ENCODE data around the gene DMTF1. TPM values are rescaled to one million over a fixed set of nuclear protein-coding genes. Genes with fewer than 3 reads are reported as not detected.
"Not testable (repeated sequence)": the region's sequence is repeated elsewhere in the genome, so short reads cannot be mapped to it uniquely, and the experiment has no call there.

The DMTF1 gene
- total RNA-seq, 1 donor from 2014 or later = 116 TPM

DNA sequence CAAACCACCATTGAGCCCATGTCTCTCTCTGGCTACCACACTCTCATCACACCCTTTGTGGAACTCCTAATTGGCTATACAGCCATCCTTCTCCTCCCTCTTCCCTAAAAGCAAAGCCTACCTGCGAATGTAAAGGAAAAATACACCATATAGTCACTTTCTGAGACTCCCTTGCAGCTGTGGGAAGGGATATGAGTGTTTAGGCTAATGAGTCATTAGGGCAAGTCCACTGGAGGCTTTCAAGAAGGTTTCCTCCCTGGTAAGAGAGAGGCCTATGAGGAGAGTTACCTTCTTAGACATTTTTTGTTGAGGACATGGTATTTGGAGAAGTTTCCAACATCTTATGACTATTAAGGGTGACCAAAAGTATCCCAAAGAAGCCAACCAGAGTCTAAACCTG is 71.4 kb downstream of the DMTF1 start:
- Mint-ChIP-seq H3K9me3 (no peaks in the 10 kb centered on the region), H3K36me3 (ENCODE audit: low read depth) (peaks cover 7% of the 10 kb centered on the region), H3K4me3 (no peak overlapping the region), H3K27me3 (ENCODE audit: insufficient read depth) (peaks cover 13% of the 10 kb centered on the region), H3K4me1 (ENCODE audit: low read depth) (peaks cover 27% of the 10 kb centered on the region), H3K27ac (no peak overlapping the region)
- intact Hi-C loops (cut with micrococcal nuclease) = no loop called here
- no peak for DNase-seq (ENCODE audit: low spot score)

DNA sequence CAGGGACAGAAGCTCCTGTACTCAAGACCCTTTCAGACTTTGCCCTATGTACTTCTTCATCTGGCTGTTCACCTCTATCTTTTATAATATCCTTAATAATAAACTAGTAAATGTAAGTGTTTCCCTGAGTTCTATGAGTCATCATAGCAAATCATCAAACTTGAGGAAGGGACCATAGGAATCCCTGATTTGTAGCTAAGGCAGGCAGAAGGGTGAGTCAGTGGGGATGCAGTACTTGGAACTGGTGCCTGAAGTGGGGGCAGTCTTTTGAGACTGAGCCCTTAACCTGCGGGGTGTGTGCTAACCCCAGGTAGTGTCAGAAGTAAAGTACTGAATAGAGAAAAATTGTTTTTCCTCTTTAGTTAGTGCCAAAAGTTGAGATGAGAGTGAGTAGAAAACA is 73.4 kb downstream of the DMTF1 start:
- no peak overlapping the region for H3K27ac Mint-ChIP-seq
- peaks cover 22% of the 10 kb centered on the region for H3K4me1 Mint-ChIP-seq (ENCODE audit: low read depth)
- no peaks in the 10 kb centered on the region for H3K36me3 Mint-ChIP-seq (ENCODE audit: low read depth)
- DNase-seq (ENCODE audit: low spot score) = no peak
- H3K9me3 Mint-ChIP-seq = no peaks in the 10 kb centered on the region
- intact Hi-C loops (cut with micrococcal nuclease) = no loop called here
- H3K27me3 Mint-ChIP-seq (ENCODE audit: insufficient read depth) = peaks cover 11% of the 10 kb centered on the region
- no peak overlapping the region for H3K4me3 Mint-ChIP-seq

- no peak overlapping the region for H3K4me3 Mint-ChIP-seq
- intact Hi-C loops (cut with micrococcal nuclease) = no loop called here
Observed at GRCh38 chr7:87226495-87226894, 74.2 kb downstream of the DMTF1 start.

DNA sequence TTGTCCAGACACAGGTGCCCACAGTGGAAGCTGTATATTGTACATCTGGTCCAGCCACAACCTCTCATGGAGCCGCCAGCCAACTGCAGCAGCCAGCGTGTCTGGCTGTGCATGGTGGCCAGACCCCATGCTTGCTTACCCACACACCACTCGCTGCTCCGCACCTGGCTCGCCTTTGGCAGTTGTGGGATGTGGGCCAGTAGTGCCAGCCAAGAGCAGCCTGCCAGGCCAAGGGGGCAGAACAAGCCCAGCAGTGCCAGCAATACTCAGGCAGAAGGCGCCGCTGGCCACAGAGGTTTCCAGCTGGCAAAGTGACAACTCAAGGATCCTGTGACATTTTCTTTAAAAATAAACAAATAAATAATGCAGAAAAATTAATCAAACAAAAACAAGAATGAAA is 79.0 kb downstream of the DMTF1 start:
- DNase-seq (ENCODE audit: low spot score) = no peak
- H3K27ac Mint-ChIP-seq = no peak overlapping the region
- peaks cover 9% of the 10 kb centered on the region for H3K4me1 Mint-ChIP-seq (ENCODE audit: low read depth)
- H3K27me3 Mint-ChIP-seq (ENCODE audit: insufficient read depth) = peaks cover 7% of the 10 kb centered on the region
- no peaks in the 10 kb centered on the region for H3K36me3 Mint-ChIP-seq (ENCODE audit: low read depth)
- intact Hi-C loops (cut with micrococcal nuclease) = no loop called here
- H3K4me3 Mint-ChIP-seq = no peak overlapping the region
- no peaks in the 10 kb centered on the region for H3K9me3 Mint-ChIP-seq

More at GRCh38 chr7:87226495-87226894, 74.2 kb downstream of the DMTF1 start:
- no peak for DNase-seq (ENCODE audit: low spot score)
- Mint-ChIP-seq H3K27me3 (ENCODE audit: insufficient read depth) (peaks cover 3% of the 10 kb centered on the region), H3K9me3 (no peaks in the 10 kb centered on the region), H3K27ac (no peak overlapping the region), H3K36me3 (ENCODE audit: low read depth) (no peaks in the 10 kb centered on the region), H3K4me1 (ENCODE audit: low read depth) (peaks cover 16% of the 10 kb centered on the region)

DNA sequence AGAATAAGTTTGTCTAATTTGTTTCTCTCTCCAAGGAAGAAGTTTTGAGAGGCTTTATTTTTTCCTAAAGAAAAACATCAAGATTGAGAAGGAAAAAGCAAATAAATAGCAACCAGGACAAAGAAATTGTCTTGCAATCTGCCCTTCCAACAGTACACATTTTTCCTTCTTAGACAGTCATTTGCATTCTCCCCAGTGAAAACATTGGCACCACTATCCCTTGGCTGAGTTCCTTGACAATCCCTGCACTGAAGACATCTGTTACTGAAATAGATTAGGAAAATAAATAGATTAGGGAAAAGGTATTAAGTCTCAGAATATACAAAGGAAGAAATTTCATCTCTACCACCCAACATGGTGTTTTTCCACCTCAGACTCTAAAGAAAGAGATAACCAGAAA is 79.5 kb downstream of the DMTF1 start:
- no peak for DNase-seq (ENCODE audit: low spot score)
- H3K4me3 Mint-ChIP-seq = no peak overlapping the region
- H3K9me3 Mint-ChIP-seq = no peaks in the 10 kb centered on the region
- H3K36me3 Mint-ChIP-seq (ENCODE audit: low read depth) = no peaks in the 10 kb centered on the region
- intact Hi-C loops (cut with micrococcal nuclease) = no loop called here
- no peak overlapping the region for H3K27ac Mint-ChIP-seq
- H3K27me3 Mint-ChIP-seq (ENCODE audit: insufficient read depth) = peaks cover 5% of the 10 kb centered on the region
- peaks cover 5% of the 10 kb centered on the region for H3K4me1 Mint-ChIP-seq (ENCODE audit: low read depth)

DNA sequence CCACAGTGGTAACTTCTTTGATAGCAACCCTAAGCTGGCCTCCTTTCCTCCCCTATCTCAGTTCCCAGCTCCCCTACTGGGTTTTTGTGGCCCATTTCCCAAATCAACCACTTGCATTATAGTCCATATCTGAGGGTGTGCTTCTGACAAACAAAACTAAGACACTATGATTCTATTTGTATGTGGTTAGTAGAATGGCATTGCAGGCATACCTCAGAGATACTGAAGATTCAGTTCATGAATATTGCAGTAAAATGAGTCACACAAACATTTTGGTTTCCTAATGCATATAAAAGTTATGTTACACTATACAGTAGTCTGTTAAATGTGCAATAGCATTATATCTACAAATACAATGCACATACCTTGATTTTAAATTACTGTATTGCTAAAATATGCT is 82.7 kb downstream of the DMTF1 start:
- Mint-ChIP-seq H3K36me3 (ENCODE audit: low read depth) (no peaks in the 10 kb centered on the region), H3K4me3 (no peak overlapping the region), H3K27ac (no peak overlapping the region), H3K27me3 (ENCODE audit: insufficient read depth) (peaks cover 7% of the 10 kb centered on the region), H3K9me3 (no peaks in the 10 kb centered on the region), H3K4me1 (ENCODE audit: low read depth) (peaks cover 6% of the 10 kb centered on the region)
- intact Hi-C loops (cut with micrococcal nuclease) = loop anchor here (5.0 kb wide), 1 partner anchor 178 kb away; the partner anchor contains the start of gene ELAPOR2
- no peak for DNase-seq (ENCODE audit: low spot score)

DNA sequence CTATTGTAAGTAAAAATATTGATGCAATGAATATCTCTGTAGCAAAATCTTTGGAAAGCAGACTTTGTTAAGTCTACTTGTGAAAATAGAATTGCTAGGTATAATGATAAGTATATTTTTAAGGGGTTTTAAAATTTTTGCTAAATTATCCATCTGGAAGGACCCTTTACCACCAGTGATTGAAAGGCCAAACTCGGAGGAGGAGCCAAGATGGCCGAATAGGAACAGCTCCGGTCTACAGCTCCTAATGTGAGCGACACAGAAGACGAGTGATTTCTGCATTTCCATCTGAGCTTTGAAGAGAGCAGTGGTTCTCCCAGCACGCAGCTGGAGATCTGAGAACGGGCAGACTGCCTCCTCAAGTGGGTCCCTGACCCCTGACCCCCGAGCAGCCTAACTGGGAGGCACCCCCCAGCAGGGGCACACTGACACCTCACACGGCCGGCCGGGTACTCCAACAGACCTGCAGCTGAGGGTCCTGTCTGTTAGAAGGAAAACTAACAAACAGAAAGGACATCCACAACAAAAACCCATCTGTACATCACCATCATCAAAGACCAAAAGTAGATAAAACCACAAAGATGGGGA is 86.3 kb downstream of the DMTF1 start:
- H3K9me3 Mint-ChIP-seq; H3K36me3 Mint-ChIP-seq (ENCODE audit: low read depth); H3K27ac Mint-ChIP-seq; H3K4me1 Mint-ChIP-seq (ENCODE audit: low read depth); H3K4me3 Mint-ChIP-seq; DNase-seq (ENCODE audit: low spot score): not testable (repeated sequence)
- H3K27me3 Mint-ChIP-seq (ENCODE audit: insufficient read depth) = peaks cover 12% of the 10 kb centered on the region
- intact Hi-C loops (cut with micrococcal nuclease) = loop anchor here (5.0 kb wide), 1 partner anchor 181 kb away; the partner anchor contains the start of gene ELAPOR2

DNA sequence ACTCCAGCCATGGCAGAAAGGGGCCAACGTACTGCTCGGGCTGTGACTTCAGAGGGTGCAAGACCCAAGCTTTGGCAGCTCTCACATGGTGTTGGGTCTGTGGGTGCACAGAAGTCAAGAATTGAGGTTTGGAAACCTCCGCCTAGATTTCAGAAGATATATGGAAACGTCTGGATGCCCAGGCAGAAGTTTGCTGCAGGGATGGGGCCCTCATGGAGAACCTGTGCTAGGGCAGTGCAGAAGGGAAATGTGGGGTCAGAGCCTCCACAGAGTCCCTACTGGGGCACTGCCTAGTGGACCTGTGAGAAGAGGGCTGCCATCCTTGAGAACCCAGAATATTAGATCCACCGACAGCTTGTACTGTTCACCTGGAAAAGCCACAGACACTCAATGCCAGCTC is 93.4 kb downstream of the DMTF1 start:
- intact Hi-C loops (cut with micrococcal nuclease) = not testable (repeated sequence)

More for the DNA sequence above, 93.4 kb downstream of the DMTF1 start:
- not testable (repeated sequence) for H3K27ac Mint-ChIP-seq; H3K36me3 Mint-ChIP-seq (ENCODE audit: low read depth); H3K4me3 Mint-ChIP-seq; DNase-seq (ENCODE audit: low spot score); H3K4me1 Mint-ChIP-seq (ENCODE audit: low read depth)
- Mint-ChIP-seq H3K9me3 (peaks cover 19% of the 10 kb centered on the region), H3K27me3 (ENCODE audit: insufficient read depth) (peaks cover 13% of the 10 kb centered on the region)

Other genes with a start within 250 kb of the DMTF1 start
- gene ELAPOR2, start 92.8 kb upstream of the DMTF1 start, total RNA-seq = 1.3 and 2.3 TPM in 2 replicates
- gene TMEM243, start 67.3 kb downstream of the DMTF1 start, total RNA-seq = 49.2 and 50.5 TPM in 2 replicates
- 5.9 and 6.5 TPM in 2 replicates for gene CROT, start 193.2 kb downstream of the DMTF1 start, total RNA-seq

Data from activated T-helper 1 cell treated with anti-CD3 and anti-CD28 coated beads, Interleukin-12 subunit alpha, Interleukin-12 subunit beta, Interleukin-2, Interleukin-4 antibody, amounts not matched to agents 30 ng/mL and 10 ng/mL and 1 ng/mL, durations not matched to agents 14 hours and 24 hours and 36 hours (primary cell).